Cardiac fibroblast (primary cell): ENCODE results near the gene ABCC8.

ENCODE experiments used
- DNase-seq, 2 donors: peaks; one replicate each; pipeline versions ENCODE4 v3.0.0 to v3.0.0-alpha.2; 2010; ENCODE audit warnings: low read depth in 2 of 2
- H3K4me3 ChIP-seq, 2 donors: replicated peaks in 1 of 2; 1 replicate in 1 of 2; 2 replicates in 1 of 2; pipeline ENCODE4 v1.5.1; 2011; ENCODE audit warnings: low read depth in 2 of 2, low read length in 2 of 2, mild to moderate bottlenecking in 2 of 2, moderate library complexity in 1 of 2
- CTCF ChIP-seq: IDR thresholded peaks from one replicate; pipeline ENCODE4 v1.5.1; 2011; ENCODE audit warnings: low read depth, mild to moderate bottlenecking, low read length, inconsistent platforms

Gene ABCC8

GRCh38 chr11:17343907-17344306, 132.7 kb downstream of the ABCC8 start:
- DNase-seq = peak; percentile 87 to 92
- TF ChIP-seq CTCF = no peak
- no peak overlapping the region for H3K4me3 ChIP-seq

GRCh38 chr11:17343257-17343656, 133.4 kb downstream of the ABCC8 start:
- H3K4me3 ChIP-seq = no peak overlapping the region
- DNase-seq = peak in 1 of 2 donors; percentile 38
- TF ChIP-seq CTCF = no peak
